DMS53 treated with DMSO at 0.1 percent for 48 hours (cell line): ENCODE results near the gene PRRC2A.

ENCODE experiments used
- DNase-seq: peaks from one replicate; lab custom pipeline; 2025; ENCODE audit not compliant: unreplicated experiment; lab: John Stamatoyannopoulos, UW

The PRRC2A gene

GRCh38 chr6:31645325-31645724, 24.8 kb downstream of the PRRC2A start:
- DNase-seq = no peak

GRCh38 chr6:31651602-31652191, 31.2 kb downstream of the PRRC2A start:
- peak; percentile 79 for DNase-seq

GRCh38 chr6:31652925-31653724, 32.6 kb downstream of the PRRC2A start:
- no peak for DNase-seq

- DNase-seq = no peak
These were observed 34.2 kb downstream of the PRRC2A start for GRCh38 chr6:31654574-31655348.

- DNase-seq = no peak
These were observed 35.1 kb downstream of the PRRC2A start, which contains the start of gene APOM for GRCh38 chr6:31655349-31656237. Gene APOM (plus strand): TSS chr6:31655894. CDS start chr6:31655967, 73 bp downstream.

- DNase-seq = no peak
These were observed 37.1 kb downstream of the PRRC2A start for GRCh38 chr6:31657406-31658157.

- DNase-seq = no peak
These were observed 37.7 kb downstream of the PRRC2A start for GRCh38 chr6:31658158-31658688.

- DNase-seq = no peak
These were observed 38.6 kb downstream of the PRRC2A start for GRCh38 chr6:31658983-31659648.

GRCh38 chr6:31659649-31660380, 39.3 kb downstream of the PRRC2A start:
- DNase-seq = no peak

- peak; percentile 73 for DNase-seq
These were observed 40.1 kb downstream of the PRRC2A start, which contains the start of gene C6orf47 for GRCh38 chr6:31660381-31661261. Gene C6orf47 (minus strand): TSS chr6:31660778. CDS start chr6:31659947, 831 bp downstream.

- no peak for DNase-seq
These were observed 41.0 kb downstream of the PRRC2A start for GRCh38 chr6:31661262-31662123.

- DNase-seq = no peak
These were observed 41.7 kb downstream of the PRRC2A start for GRCh38 chr6:31662124-31662723.

- DNase-seq = no peak
These were observed 42.8 kb downstream of the PRRC2A start for GRCh38 chr6:31663126-31663960.

- no peak for DNase-seq
These were observed 43.7 kb downstream of the PRRC2A start for GRCh38 chr6:31663961-31664789.
